Endothelial cell of umbilical vein (primary cell): ENCODE results near the gene VWA7. TPM values are rescaled to one million over a fixed set of nuclear protein-coding genes. Genes with fewer than 3 reads are reported as not detected.

Experiments
- BruUV-seq: library from RNA; stranded (reverse); fragments of 400-500 nt; replicated peaks from 2 replicates; lab custom pipeline; 2021; lab: Mats Ljungman, UMichigan
- CTCF ChIA-PET: fragments of 300-600, 350-600 bp; sonication (Branson Sonifier 250); formaldehyde crosslinking; loops from one replicate; lab custom pipeline; 2021; ENCODE audit warnings: antibody characterized with exemption, inconsistent platforms; lab: Charles Lee
- POLR2A ChIA-PET: fragments of 300-600, 350-600 bp; sonication (Branson Sonifier 250); formaldehyde crosslinking; loops from one replicate; lab custom pipeline; 2021; ENCODE audit warnings: antibody characterized with exemption, inconsistent platforms; lab: Charles Lee
- DNase-seq: peaks from one replicate; pipeline ENCODE4 v3.0.0-alpha.2; 2011; ENCODE audit warnings: low read depth, low spot score
- FAIRE-seq: peaks from 2 replicates; lab custom pipeline; 2011; peaks lifted over from hg19 to GRCh38; lab: Jason Lieb, UNC
- H2AFZ ChIP-seq: 2 replicates; pipeline ENCODE4 v1.6.0; 2012; ENCODE audit warnings: low read depth, low read length, control low read depth, inconsistent platforms
- H3K27ac ChIP-seq: 2 replicates; pipeline ENCODE4 v1.5.1; 2011; ENCODE audit warnings: low read depth, mild to moderate bottlenecking, control low read depth, low read length, moderate library complexity; ENCODE audit not compliant: insufficient read depth
- H3K27me3 ChIP-seq, 2 experiments: 2 replicates each; pipeline versions ENCODE4 v1.6.0 to v1.6.1; 2011; ENCODE audit warnings: low read length in 2 of 2, mixed read lengths in 1 of 2; ENCODE audit not compliant: control insufficient read depth in 2 of 2, insufficient read depth in 2 of 2
- H3K36me3 ChIP-seq, 2 experiments: 2 replicates in 1 of 2; 3 replicates in 1 of 2; pipeline ENCODE4 v1.5.1; 2011; ENCODE audit warnings: low read length in 2 of 2, mild to moderate bottlenecking in 1 of 2, moderate library complexity in 1 of 2; ENCODE audit not compliant: control insufficient read depth in 2 of 2, insufficient read depth in 2 of 2; ENCODE audit errors: extremely low read depth in 1 of 2
- H3K4me1 ChIP-seq: 3 replicates; pipeline ENCODE4 v1.5.1; 2011; ENCODE audit warnings: mild to moderate bottlenecking, low read length; ENCODE audit not compliant: control insufficient read depth, insufficient read depth; ENCODE audit errors: extremely low read depth
- H3K4me2 ChIP-seq: 2 replicates; pipeline ENCODE4 v1.6.1; 2011; ENCODE audit warnings: low read length, control low read depth, mixed read lengths; ENCODE audit not compliant: insufficient read depth
- H3K4me3 ChIP-seq, 3 experiments: fragments of 200-600 bp in 1 of 3; sonication (generic), shearing (Covaris generic) in 1 of 3; replicated peaks in 1 of 3; 2 replicates each; pipeline ENCODE4 v1.5.1; 2011 to 2016; ENCODE audit warnings: control low read depth in 3 of 3, low read length in 3 of 3, mild to moderate bottlenecking in 2 of 3, inconsistent platforms in 1 of 3, low read depth in 1 of 3, moderate library complexity in 1 of 3; ENCODE audit not compliant: insufficient read depth in 1 of 3
- H3K79me2 ChIP-seq: 2 replicates; pipeline ENCODE4 v1.6.0; 2012; ENCODE audit warnings: low read length, inconsistent platforms; ENCODE audit not compliant: control insufficient read depth, insufficient read depth
- H3K9ac ChIP-seq: replicated peaks from 2 replicates; pipeline ENCODE3; 2011; ENCODE audit warnings: low read length, control low read depth; ENCODE audit not compliant: insufficient read depth; ENCODE audit errors: extremely low read depth
- H3K9me1 ChIP-seq: replicated peaks from 3 replicates; pipeline ENCODE4 v1.6.0; 2011; ENCODE audit warnings: mild to moderate bottlenecking, low read length; ENCODE audit not compliant: control insufficient read depth, insufficient read depth; ENCODE audit errors: extremely low read depth
- H3K9me3 ChIP-seq: replicated peaks from 2 replicates; pipeline ENCODE4 v1.5.1; 2012; ENCODE audit warnings: low read length, inconsistent platforms; ENCODE audit not compliant: control insufficient read depth, insufficient read depth
- H4K20me1 ChIP-seq: replicated peaks from 2 replicates; pipeline ENCODE3; 2011; ENCODE audit warnings: mild to moderate bottlenecking, low read length; ENCODE audit not compliant: control insufficient read depth, insufficient read depth; ENCODE audit errors: extremely low read depth
- CTCF ChIP-seq, 2 donors: IDR thresholded peaks; 1 replicate in 1 of 2; 2 replicates in 1 of 2; pipeline ENCODE4 v1.5.1; 2011; ENCODE audit warnings: low read length in 2 of 2, mild to moderate bottlenecking in 2 of 2, moderate library complexity in 2 of 2, control low read depth in 1 of 2, inconsistent platforms in 1 of 2, low read depth in 1 of 2; ENCODE audit not compliant: insufficient read depth in 1 of 2; ENCODE audit errors: extremely low read depth in 1 of 2
- MAX ChIP-seq: IDR thresholded peaks from 2 replicates; pipeline ENCODE4 v1.6.1; 2011; ENCODE audit not compliant: insufficient read depth, insufficient read length
- POLR2AphosphoS5 ChIP-seq: IDR thresholded peaks from 2 replicates; pipeline ENCODE4 v1.6.1; 2012; ENCODE audit warnings: low read depth, mild to moderate bottlenecking, control low read depth, low read length, moderate library complexity; ENCODE audit not compliant: insufficient read depth
- dilution Hi-C: fragments of 300-500 bp; cut with MboI; formaldehyde crosslinking; loops from one replicate; pipeline ENCODE4 v1.15.0; 2019; ENCODE audit warnings: low sequenced_read_pairs; ENCODE audit not compliant: extremely low pct_ligation_motif_present
- intact Hi-C: fragments of 100-400 bp; cut with micrococcal nuclease; formaldehyde crosslinking; loops from one replicate; pipeline ENCODE4 v1.10.0; 2022
- polyA plus RNA-seq, 4 experiments: library from polyadenylated mRNA; depleted of rRNA in 3 of 4; stranded (reverse) in 3 of 4; unstranded in 1 of 4; fragments of >200 nt; gene quantifications; 2 replicates each; pipeline versions ENCODE4 v1.2.1 to v1.2.3, GENCODE V29; 2011 to 2012; ENCODE audit warnings: missing spikeins in 1 of 4
- total RNA-seq: library from RNA; stranded (reverse); gene quantifications from 2 replicates; pipeline ENCODE4 v1.2.3, GENCODE V29; 2021

VWA7 gene
- total and polyA plus RNA-seq, 2 donors (not counting 3 experiments of a cell fraction or from before 2014, with no cell fraction given) = 0.11 to 0.51 TPM

GRCh38 chr6:31775633-31776484 is 1.3 kb downstream of the VWA7 start:
- Histone ChIP-seq H4K20me1 (no peaks in the 10 kb centered on the region), H3K9ac (no peak overlapping the region), H3K79me2 (no peaks in the 10 kb centered on the region), H3K27me3 (no peaks in the 10 kb centered on the region), H3K4me3 (no peak overlapping the region), H3K9me3 (no peaks in the 10 kb centered on the region), H2AFZ (no peak overlapping the region), H3K4me1 (peaks cover 4% of the 10 kb centered on the region), H3K9me1 (no peaks in the 10 kb centered on the region), H3K36me3 (peaks cover 0 to 20% of the 10 kb centered on the region in 2 experiments), H3K4me2 (no peak overlapping the region), H3K27ac (no peak overlapping the region)
- intact Hi-C loops (no loop called here), dilution Hi-C loops (no loop called here)
- FAIRE-seq = no peak
- ChIA-PET POLR2A (no interaction called here), CTCF (interaction anchor here (4.2 to 6.6 kb wide), 2 partner anchors 16 to 55 kb away, joined by 61 to 71 read pairs; no protein-coding TSS in a partner anchor)
- no peak for DNase-seq
- TF ChIP-seq POLR2AphosphoS5 (no peak), CTCF (IDR thresholded peaks at IDR 0.05; ENCODE audit: extremely low read depth in 1 of 2, insufficient read depth in 1 of 2, low read depth in 1 of 2, low read length in 2 of 2) (no peak), MAX (no peak)
- BruUV-seq = no TSS peak
